Measurements from ENCODE around the gene PHC2.

GRCh38 chr1:33305016-33305415, 125.9 kb downstream of the PHC2 start:
- TF ChIP-seq CTCF (IDR thresholded peaks at IDR 0.05) (no peak), POLR2A (IDR thresholded peaks at IDR 0.05) (no peak)

Measured in heart left ventricle (tissue), 13 donors.